HepG2 (cell line): ENCODE data around the gene IGF2BP1. TPM values are rescaled to one million over a fixed set of nuclear protein-coding genes. Genes with fewer than 3 reads are reported as not detected.

Source experiments
- ARNT2 ChIP-seq: sonication (generic); formaldehyde crosslinking; IDR thresholded peaks from 2 replicates; pipeline ENCODE4 v1.8.0; 2022; ENCODE audit warnings: mild to moderate bottlenecking, low read depth, missing genetic modification reagents, moderate library complexity
- CCAR2 ChIP-seq: fragments of 200-400 bp; formaldehyde crosslinking; optimal IDR thresholded peaks from 2 replicates; pipeline ENCODE3; 2018; ENCODE audit warnings: low read depth, mild to moderate bottlenecking, low read length, moderate library complexity
- GZF1 ChIP-seq: sonication (generic); formaldehyde crosslinking; IDR thresholded peaks from 2 replicates; pipeline ENCODE4 v1.5.1; 2020; ENCODE audit warnings: mild to moderate bottlenecking, missing genetic modification reagents
- HNRNPLL ChIP-seq: fragments of 200-400 bp; formaldehyde crosslinking; IDR thresholded peaks from 2 replicates; pipeline ENCODE4 v1.6.1; 2017; ENCODE audit warnings: mild to moderate bottlenecking, low read depth, low read length; ENCODE audit not compliant: poor library complexity, severe bottlenecking
- IKZF5 ChIP-seq: IDR thresholded peaks from 2 replicates; pipeline ENCODE4 v1.6.1; 2018; ENCODE audit warnings: missing genetic modification reagents, mild to moderate bottlenecking, missing compliant biosample characterization
- KLF9 ChIP-seq: IDR thresholded peaks from 2 replicates; pipeline ENCODE4 v1.6.1; 2016; ENCODE audit warnings: low read depth
- PRPF4 ChIP-seq: fragments of 200-400 bp; formaldehyde crosslinking; IDR thresholded peaks from 2 replicates; pipeline ENCODE4 v1.6.1; 2016; ENCODE audit warnings: low read length, low read depth; ENCODE audit not compliant: poor library complexity, severe bottlenecking
- THAP8 ChIP-seq: sonication (generic); formaldehyde crosslinking; IDR thresholded peaks from 2 replicates; pipeline ENCODE4 v1.5.1; 2020; ENCODE audit warnings: missing genetic modification reagents, mild to moderate bottlenecking, borderline replicate concordance
- THRA ChIP-seq: sonication (generic); formaldehyde crosslinking; IDR thresholded peaks from 2 replicates; pipeline ENCODE4 v1.4.0; 2020; ENCODE audit warnings: missing genetic modification reagents, borderline replicate concordance
- TRIM22 ChIP-seq: fragments of 450-650 bp; IDR thresholded peaks from 2 replicates; pipeline ENCODE4 v1.6.1; 2017
- XRCC5 ChIP-seq: fragments of 200-400 bp; formaldehyde crosslinking; optimal IDR thresholded peaks from 2 replicates; pipeline ENCODE3; 2017; ENCODE audit warnings: mild to moderate bottlenecking, low read length
- ZBTB2 ChIP-seq: sonication (generic); formaldehyde crosslinking; IDR thresholded peaks from 2 replicates; pipeline ENCODE4 v1.8.0; 2022; ENCODE audit warnings: low read depth, missing genetic modification reagents
- ZBTB46 ChIP-seq: sonication (generic); formaldehyde crosslinking; IDR thresholded peaks from 2 replicates; pipeline ENCODE4 v1.4.0; 2020; ENCODE audit warnings: mild to moderate bottlenecking, missing genetic modification reagents, borderline replicate concordance
- ZFY ChIP-seq: sonication (generic); formaldehyde crosslinking; IDR thresholded peaks from 2 replicates; pipeline ENCODE4 v1.4.0; 2020; ENCODE audit warnings: missing genetic modification reagents
- ZNF205 ChIP-seq: IDR thresholded peaks from 2 replicates; pipeline ENCODE4 v1.6.1; 2018; ENCODE audit warnings: missing biosample characterization, missing genetic modification reagents
- ZNF30 ChIP-seq: sonication (generic); formaldehyde crosslinking; IDR thresholded peaks from 2 replicates; pipeline ENCODE4 v1.5.0; 2020; ENCODE audit warnings: mild to moderate bottlenecking, missing genetic modification reagents
- ZNF501 ChIP-seq: sonication (generic); formaldehyde crosslinking; IDR thresholded peaks from 2 replicates; pipeline ENCODE4 v1.5.1; 2020; ENCODE audit warnings: mild to moderate bottlenecking, moderate library complexity, missing genetic modification reagents
- ZSCAN20 ChIP-seq: sonication (generic); formaldehyde crosslinking; IDR thresholded peaks from 2 replicates; pipeline ENCODE4 v1.4.0; 2020; ENCODE audit warnings: missing genetic modification reagents, mild to moderate bottlenecking, borderline replicate concordance
- polyA plus RNA-seq, 8 experiments: library from polyadenylated mRNA; depleted of rRNA in 3 of 8; stranded (reverse) in 7 of 8; unstranded in 1 of 8; fragments of >200 nt; fragmentation: Illumina TruSeq in 4 of 8; extraction: Trizol in 4 of 8; gene quantifications; 2 replicates each; pipeline versions ENCODE4 v1.2.1 to v1.2.3, GENCODE V29; 2011 to 2016; ENCODE audit warnings: low read depth in 4 of 8, missing spikeins in 1 of 8, mixed read lengths in 1 of 8; ENCODE audit not compliant: insufficient read depth in 1 of 8
- total RNA-seq, 5 experiments: library from RNA; depleted of rRNA; stranded (reverse); fragments of >200 nt; fragmentation: Illumina TruSeq; extraction: Trizol; gene quantifications; 2 replicates each; pipeline ENCODE4 v1.2.3, GENCODE V29; 2016; ENCODE audit warnings: low read depth in 1 of 5

IGF2BP1 gene
- total and polyA plus RNA-seq, 2 of the 13 experiments (the other 11 are each of a cell fraction or from before 2014, with no cell fraction given): 29.7 to 75.1 TPM

GRCh38 chr17:49013311-49014213, 16.4 kb downstream of the IGF2BP1 start (continued):
- TF ChIP-seq TRIM22 (no peak), HNRNPLL (peak; percentile 45), GZF1 (no peak), IKZF5 (CRISPR knock-in tag) (no peak), ZBTB46 (CRISPR knock-in tag) (no peak), KLF9 (CRISPR knock-in tag) (no peak), XRCC5 (peak; percentile 29), PRPF4 (peak; percentile 26), ARNT2 (CRISPR knock-in tag) (no peak), THAP8 (CRISPR knock-in tag) (0 out of 2 replicates have a peak, but pooled peaks have one; percentile 26), THRA (CRISPR knock-in tag) (0 out of 2 replicates have a peak, but pooled peaks have one; percentile 15), ZNF205 (CRISPR knock-in tag) (no peak), ZNF501 (CRISPR knock-in tag) (0 out of 2 replicates have a peak, but pooled peaks have one; percentile 21), ZBTB2 (CRISPR knock-in tag) (no peak), ZNF30 (CRISPR knock-in tag) (no peak), ZFY (CRISPR knock-in tag) (peak; percentile 20; the same call in 1 of the 2 replicates), ZSCAN20 (no peak; the same call in 1 of the 2 replicates), CCAR2 (no peak)
- TF ChIP-seq, all 625 proteins: peak for 112
